Activated CD4-positive, alpha-beta T cell treated with anti-CD3 and anti-CD28 coated beads, Interleukin-10, Interleukin-2, amounts not matched to agents 100 ng/mL and 50 ng/mL, durations not matched to agents 16 hours and 8 hours (primary cell): ENCODE results near the gene RASAL3.

Experiments used
- DNase-seq: peaks from one replicate; pipeline ENCODE4 v3.0.0-alpha.2; 2020

Gene RASAL3

GRCh38 chr19:15448778-15449619, 15.3 kb downstream of the RASAL3 start:
- no peak for DNase-seq

- DNase-seq, result no peak
Observed at GRCh38 chr19:15448044-15448777, 16.1 kb downstream of the RASAL3 start.

- DNase-seq, result no peak
Observed at GRCh38 chr19:15447057-15447456, 17.3 kb downstream of the RASAL3 start.

- DNase-seq, result no peak
Observed at GRCh38 chr19:15445807-15446376, 18.5 kb downstream of the RASAL3 start.

- no peak for DNase-seq
Observed at GRCh38 chr19:15445227-15445605, 19.1 kb downstream of the RASAL3 start.

GRCh38 chr19:15444505-15445226, 19.7 kb downstream of the RASAL3 start:
- no peak for DNase-seq

GRCh38 chr19:15443838-15444237, 20.5 kb downstream of the RASAL3 start:
- no peak for DNase-seq

GRCh38 chr19:15443325-15443724, 21.0 kb downstream of the RASAL3 start:
- no peak for DNase-seq

- DNase-seq, result no peak
Observed at GRCh38 chr19:15442142-15442920, 22.0 kb downstream of the RASAL3 start.

- no peak for DNase-seq
Observed at GRCh38 chr19:15441317-15441716, 23.0 kb downstream of the RASAL3 start.

- no peak for DNase-seq
Observed at GRCh38 chr19:15439821-15440641, 24.3 kb downstream of the RASAL3 start.

- DNase-seq, result no peak
Observed at GRCh38 chr19:15439078-15439799, 25.1 kb downstream of the RASAL3 start.

- no peak for DNase-seq
Observed at GRCh38 chr19:15438577-15438976, 25.8 kb downstream of the RASAL3 start.

- no peak for DNase-seq
Observed at GRCh38 chr19:15438124-15438496, 26.2 kb downstream of the RASAL3 start.

- no peak for DNase-seq
Observed at GRCh38 chr19:15437355-15438123, 26.8 kb downstream of the RASAL3 start.

GRCh38 chr19:15436826-15437110, 27.6 kb downstream of the RASAL3 start:
- no peak for DNase-seq

GRCh38 chr19:15436012-15436825, 28.1 kb downstream of the RASAL3 start:
- no peak for DNase-seq

GRCh38 chr19:15433519-15434069, 30.8 kb downstream of the RASAL3 start:
- DNase-seq, result no peak
